NCI-H1105 treated with DMSO at 0.1 percent for 48 hours (cell line): ENCODE measurements around the gene MAP1LC3A.

ENCODE experiments used
- DNase-seq: peaks from one replicate; lab custom pipeline; 2025; lab: John Stamatoyannopoulos, UW

The MAP1LC3A gene

DNA sequence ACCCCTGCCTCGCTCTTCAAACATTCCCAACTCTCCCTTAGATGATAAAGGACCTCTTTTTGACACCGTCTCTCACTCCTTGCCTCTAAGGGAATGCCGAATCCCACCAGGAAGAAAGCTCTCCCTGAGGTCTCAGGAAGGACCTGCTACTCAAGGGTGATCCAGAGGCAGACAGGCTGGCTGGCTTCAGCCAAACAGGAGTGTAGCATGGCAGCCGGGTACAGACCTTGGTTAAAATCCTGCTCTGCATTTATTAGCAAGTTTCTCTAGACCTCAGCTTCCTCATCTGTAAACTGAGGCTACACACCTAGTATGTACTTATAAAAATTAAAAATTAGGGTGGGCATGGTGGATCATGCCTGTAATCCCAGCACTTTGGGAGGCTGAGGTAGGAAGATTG is 17.2 kb downstream of the MAP1LC3A start:
- DNase-seq, result no peak

DNA sequence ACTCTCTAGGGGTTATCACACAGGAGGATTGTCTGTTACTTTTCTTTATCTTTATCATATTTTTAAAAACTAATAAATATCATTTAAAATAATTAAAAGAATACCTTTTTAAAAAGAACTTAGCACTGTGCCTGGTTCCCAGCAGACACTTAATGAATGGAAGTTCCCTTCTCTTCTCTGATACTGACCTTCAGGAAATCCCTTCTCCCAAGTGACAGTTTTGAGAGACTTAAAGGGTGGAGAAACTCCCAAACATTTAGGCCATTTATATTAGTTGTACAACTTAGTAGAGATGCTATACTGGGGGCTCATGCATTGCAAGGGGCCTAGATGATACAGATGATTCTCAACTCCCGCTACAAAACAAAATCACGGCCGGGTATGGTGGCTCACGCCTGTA is 18.5 kb downstream of the MAP1LC3A start:
- DNase-seq, result no peak

DNA sequence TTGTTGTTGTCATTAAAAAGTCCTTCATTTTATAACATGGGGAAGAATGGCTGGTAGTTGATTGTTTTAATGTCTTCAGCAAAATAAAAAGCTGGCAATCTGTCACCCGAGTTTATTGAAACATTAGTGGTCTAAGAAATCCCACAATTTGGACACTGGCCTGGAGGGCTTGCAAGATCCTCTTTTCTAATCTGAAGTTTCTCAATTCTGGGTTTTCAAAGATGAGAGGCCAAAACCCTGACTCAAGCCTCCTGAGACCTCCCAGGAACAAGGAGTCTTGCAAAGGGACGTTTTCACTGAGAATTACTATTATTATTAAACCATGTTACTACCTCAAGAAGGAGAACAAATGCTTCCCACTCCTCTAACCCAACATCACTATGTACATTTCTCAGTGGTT is 19.5 kb downstream of the MAP1LC3A start:
- no peak for DNase-seq

DNA sequence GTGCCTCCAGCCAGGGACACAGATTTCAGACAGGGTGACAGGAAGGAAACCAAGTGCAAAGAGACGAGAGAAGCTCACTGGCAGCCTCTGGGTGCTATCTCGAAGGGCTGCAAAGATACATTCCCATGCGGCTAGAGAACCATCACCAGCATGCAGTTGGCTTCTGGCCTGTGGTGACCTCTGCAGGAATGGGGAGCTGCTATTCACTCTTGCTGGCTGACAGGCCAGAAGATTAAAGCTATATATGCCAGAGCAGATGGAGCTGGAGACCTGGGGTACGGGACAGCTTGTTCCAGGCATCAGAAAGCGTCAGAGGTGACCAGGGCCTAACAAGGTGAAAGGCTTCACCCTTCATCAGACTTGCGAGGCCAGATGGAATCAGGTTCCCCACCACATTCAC is 20.0 kb downstream of the MAP1LC3A start:
- DNase-seq, result no peak

DNA sequence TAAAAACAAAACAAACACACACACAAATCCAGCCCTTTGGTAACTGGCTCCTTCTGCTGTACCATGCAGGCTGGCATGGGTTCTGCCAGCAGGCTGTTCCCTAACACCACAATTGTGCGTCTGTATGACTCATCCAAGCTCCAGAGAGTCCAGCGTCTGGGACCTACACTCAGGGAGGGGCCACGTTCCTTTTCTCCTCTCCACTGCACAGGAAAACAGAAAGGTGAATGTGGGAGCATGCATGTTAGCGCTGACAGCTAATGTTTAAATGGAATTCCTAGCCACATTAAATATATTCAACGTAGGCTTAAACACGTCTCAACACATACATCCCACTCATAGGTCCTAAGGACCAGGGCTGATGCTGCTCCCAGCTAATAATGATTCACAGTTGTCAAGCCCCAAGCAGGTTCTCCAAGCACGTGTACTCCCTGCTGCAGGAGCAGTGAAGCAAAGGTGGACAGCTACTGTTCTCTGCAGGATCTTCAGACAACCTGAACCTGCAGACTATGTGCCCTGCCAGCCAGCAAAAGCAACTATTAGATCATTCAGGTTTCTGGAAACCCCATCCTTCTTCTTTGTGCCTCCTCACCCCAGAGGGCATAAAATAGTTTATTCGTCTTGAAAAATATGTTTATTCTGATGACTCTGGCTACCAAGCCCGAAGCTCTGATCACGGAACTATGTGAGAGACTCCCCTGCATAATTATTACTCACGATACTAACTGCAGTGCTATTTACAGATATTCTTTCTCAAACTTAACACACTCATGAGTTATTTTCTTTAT is 20.9 kb downstream of the MAP1LC3A start:
- DNase-seq, result peak; percentile 6

DNA sequence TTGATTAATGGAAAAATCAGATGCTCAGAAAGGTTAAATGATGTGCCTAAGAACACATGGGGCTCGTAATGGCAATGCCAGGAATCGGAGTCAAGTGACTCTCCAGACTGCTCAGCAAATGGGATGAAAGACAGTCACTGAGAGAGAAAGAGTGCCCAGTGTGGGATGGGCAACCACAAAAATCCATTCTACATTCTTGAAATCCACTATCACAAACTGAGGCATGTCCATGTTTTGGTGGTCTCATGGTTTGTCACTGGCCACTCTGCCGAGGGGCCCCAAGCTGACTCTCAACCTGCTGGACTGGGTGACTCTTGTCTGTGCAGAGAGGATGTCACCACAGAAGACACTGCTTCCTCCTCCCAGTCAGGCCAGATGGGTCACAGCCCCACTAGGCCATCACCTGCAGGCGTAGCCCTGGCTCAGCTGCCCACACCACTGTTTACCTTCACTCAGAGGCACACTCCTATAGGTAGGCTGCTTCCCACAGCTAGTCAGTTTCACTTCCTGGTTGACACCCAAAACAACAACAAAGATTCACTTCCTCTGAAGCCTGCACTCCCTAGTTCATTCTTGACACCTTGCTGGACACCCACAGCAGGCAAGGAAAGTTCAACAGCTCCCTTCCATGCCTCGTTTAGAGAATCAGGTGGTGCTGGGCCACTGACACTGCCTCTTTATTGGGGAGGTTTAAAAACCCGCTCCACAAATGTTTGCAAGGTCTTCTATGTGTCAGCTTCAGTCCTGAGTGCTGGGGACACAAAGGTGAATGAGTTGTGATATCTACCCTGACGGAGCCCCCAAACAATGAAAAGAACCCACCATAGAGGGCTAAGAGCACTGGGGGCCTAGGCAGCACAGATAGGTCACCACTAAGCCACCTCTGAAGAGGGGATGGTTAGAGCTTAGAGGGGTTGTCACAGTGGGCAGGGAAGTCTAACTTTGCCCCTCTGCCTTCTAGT is 21.7 kb downstream of the MAP1LC3A start:
- no peak for DNase-seq

DNA sequence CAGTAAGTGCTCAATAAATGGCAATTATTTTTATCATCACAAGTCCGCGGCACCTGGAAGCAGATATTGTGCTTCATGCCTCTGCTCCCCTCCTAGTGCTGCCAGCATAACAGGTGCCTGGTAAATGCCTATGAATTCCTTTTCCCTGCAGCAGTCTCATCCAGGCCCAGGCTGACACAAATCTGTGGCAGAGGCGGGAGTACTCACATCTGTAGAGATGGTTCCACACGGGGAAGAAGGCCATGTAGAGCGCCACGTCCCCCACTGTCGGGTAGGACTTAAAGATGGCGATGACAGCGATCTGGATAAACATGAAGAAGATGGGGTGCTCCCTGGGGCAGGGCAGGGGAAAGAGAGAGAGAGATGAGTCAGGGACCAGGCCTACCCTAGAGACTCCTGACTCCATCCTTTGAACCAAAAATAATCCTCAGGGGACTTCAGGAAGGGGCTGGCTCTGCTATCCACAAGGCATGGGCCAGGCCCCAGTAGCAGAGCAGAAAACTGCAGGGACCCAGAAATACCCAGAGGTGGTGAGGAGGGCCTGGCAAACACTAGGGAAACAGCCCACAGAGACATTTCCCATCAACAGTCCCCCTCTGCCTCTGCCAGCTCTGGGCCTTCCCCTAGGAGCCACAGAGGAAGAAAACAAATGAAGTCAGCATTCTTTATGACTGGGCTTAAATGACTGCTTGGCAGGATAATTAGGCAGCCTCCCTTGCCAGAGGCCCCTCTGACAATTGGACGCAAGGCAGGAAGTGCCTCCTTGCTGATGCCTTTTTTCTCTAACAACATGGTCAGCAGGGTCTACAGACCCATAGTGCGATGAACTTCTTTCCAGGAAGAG is 23.0 kb downstream of the MAP1LC3A start:
- no peak for DNase-seq

DNA sequence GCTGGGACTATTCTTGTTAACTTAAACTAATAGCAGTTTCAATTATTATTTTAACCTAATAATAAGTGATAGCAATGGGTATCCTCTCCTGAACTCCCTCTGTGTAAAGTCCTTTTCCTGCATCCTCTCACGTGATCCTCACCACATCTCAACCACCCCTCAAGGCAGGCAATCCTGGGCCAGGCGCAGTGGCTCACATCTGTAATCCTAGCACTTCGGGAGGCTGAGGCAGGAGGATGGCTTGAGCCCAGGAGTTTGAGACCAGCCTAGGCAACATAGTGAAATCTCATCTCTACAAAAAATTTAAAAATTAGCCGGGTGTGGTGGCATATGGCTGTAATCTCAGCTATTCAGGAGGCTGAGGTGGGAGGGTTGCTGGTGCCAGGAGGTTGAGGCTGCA is 23.7 kb downstream of the MAP1LC3A start:
- DNase-seq, result no peak

DNA sequence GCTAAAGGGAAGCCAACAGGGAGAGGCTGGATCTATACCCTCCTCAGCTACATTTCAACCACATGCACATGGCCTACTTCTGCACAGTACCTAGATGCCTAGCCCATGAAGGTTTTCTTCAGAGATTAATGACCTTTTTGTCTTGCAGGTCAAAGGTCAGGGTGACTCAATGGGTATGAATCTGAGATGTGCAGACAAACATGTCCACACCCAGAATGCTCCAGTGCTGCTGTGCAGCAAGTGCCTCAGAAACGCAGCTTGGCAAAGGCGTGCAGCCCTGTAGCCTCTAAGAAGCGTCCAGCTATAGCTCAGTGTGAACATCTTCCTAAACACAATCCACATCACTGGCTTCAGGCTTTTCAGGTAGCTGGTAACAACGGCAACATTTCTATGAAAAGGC is 24.4 kb downstream of the MAP1LC3A start:
- no peak for DNase-seq

DNA sequence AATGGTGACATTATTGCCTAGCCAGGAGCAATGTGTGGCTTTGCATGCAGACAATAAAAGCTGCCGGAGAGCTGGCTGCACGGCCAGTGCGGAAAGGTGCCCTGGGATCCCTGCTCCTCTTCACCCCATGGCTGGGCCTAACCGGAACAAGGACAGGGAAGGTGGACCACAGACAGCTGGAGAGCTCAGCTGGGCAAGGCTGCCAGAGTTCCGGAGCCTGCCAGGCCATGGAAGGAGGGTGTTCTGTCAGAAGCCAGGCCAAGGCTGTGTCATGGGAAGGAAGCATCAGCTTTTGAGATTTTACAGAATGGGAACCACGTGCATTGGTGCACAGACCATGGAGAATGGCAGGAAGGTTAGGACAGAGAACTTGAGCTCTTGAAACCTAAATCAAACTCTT is 25.0 kb downstream of the MAP1LC3A start:
- DNase-seq, result no peak

DNA sequence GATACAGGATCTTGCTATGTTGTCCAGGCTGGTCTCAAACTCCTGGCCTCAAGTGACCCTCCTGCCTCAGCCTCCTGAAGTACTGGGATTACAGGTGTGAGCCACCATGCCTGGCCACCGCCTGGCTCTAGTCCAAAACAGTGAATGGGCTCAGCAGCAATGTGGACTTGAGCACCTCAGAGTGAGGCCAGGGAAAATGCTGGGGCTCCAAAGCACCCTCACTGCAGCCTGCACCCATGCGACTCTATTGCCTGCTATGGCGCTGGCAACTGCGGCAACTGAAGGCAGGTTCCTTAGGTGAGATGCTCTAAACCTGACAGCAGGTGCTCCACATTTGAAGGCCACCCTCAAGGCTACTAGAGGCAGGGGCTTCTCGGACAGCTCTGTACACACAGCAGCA is 26.5 kb downstream of the MAP1LC3A start:
- DNase-seq, result no peak

DNA sequence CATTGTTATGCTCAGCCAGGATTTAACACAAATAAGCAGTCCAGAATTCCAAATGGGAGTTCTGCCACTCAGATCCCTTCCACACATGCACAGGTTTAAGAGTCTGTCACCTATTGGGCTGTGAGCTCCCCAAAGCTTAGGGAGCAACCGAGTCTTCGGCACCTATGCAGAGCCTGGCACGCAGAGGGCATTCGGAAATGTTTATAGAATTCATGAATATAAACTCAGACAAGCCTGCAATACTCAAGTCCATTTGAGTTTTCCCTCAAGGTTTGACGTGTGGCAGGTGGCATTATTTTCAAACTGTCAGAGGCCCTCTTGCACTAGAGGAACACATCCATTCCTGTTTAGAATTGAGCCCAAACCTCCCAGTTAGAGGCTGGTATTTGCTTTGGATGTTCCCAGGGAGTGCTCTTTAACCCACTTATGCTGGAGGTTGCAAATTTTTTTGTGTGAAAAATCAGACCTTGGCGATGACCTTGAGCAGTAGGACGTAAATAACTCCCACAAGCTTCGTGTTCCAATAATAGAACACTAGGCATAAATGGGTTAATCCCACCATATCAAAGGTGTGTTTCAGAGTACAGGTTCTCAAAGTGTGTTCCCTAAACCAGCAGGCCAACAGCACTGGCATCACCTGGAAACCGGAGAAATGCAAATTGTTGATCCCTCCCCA is 28.1 kb downstream of the MAP1LC3A start:
- DNase-seq, result no peak

DNA sequence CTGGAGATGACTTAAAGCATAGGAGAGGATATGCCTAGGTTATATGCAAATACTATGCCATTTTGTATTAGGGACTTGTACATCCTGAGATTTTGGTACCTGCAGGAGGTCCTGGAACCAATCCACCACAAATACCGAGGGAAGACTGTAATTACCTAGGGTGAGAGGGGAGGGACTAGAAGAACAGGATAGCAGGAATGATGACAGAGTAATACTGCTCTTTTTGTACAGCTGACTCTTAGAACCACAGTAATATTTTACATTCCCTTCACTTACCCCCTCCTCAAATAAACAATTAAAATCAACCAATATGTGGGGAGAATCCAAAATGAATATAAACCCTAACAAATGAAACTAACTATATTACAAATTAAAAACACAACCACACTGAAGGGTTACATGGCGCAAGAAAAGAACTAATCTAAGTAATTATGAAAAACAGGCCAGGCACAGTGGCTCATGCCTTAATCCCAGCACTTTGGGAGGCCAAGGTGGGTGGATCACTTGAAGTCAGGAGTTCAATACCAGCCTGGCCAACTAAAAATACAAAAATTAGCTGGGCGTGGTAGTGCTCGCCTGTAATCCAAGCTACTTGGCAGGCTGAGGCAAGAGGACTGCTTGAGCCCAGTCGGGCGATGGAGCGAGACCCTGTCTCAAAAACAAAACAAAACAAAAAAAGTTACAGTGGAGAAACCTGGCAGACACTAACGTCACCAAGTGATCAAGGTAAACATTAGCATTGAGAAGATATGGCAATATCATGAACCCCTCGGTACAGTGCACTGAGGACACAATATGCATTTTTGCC is 37.1 kb downstream of the MAP1LC3A start:
- DNase-seq, result peak; percentile 7

DNA sequence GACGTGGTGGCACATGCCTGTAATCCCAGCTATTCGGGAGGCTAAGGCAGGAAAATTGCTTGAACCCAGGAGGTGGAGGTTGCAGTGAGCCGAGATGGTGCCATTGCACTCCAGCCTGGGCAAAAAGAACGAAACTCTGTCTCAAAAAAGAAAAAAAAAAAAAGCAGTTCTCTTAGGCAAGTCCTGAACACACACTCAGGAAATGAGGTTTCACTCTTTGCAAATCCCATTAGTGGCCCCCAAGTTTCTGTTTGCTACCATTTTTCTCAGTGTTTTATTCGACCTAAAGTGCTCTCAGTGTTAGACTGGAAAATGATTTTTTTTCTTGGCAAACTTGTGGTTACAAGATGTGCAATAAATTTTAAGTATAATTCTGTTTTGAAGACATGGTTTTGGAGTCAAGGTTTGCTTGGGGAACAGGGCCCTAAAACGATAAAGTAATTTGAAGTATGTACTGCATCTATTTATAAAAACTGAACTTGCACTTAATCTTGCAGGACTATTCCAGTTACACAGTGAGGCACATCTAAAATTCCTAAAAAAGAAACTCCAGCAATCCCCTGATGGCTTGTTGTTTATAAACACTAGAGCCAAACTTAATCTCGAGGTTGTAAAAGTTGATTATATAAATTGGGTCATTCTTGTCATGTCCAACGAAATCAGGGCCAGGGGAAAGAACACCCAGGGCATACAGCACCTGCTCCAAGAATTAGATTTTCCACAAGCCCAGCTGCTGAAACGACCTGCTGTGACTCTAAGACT is 42.6 kb downstream of the MAP1LC3A start:
- no peak for DNase-seq

DNA sequence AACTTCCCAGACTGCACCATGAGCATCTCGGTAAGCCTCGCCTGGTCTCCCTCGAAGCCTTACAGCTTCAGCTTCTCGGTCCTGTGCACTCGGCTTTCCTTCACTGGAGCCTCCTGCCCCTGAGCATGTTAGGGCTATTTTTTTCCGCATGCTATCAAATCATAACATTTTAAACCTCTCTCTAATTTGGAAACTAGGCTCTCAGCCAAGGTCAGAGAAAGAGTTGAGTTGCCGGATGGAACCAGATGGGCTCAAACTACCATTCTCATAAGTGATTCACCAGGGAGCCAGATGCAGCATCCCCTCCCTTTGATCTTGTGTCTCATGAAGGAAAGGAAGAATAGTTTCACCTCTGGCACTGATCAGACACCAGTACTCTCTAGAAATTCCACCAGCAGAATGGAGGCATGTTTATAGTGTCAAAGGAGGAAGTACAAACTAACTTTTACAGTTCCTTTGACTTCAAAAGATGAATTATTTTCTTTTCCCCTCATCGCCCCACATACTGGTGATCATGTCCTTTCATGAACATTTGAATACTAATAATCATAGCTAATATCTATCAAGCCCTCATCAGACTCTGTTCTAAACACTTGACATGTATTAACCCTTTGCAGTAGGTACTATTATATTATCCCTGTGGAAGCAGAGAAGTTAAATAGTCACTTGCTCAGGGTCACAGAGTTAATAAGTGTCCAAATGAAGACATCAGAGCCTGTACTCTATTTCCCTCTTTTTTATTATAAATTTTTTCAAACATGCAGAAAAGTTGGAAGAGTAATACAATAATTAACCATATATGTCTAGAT is 46.7 kb downstream of the MAP1LC3A start:
- DNase-seq, result no peak

DNA sequence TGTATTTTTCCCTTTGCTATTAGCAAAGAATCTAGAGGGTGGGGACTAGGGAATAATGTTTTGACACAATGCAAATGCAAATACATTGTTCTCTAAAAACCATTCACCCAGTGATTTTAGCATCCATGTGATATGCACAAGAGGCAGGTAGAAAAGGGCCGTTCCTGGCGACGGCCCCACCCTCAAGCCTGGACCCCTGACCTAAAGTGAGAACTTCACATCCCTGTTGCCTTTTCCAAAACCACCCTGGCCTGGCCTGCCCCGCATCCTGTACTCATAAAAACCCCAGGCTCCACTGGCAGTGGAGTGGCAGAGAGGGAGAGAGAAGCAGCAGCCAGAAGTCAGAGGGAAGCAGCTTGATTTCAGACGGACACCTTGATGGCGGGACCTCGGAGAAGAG is 48.5 kb downstream of the MAP1LC3A start:
- DNase-seq, result no peak
